ENCODE measurements around the gene PHACTR3. TPM values are rescaled to one million over a fixed set of nuclear protein-coding genes. Genes with fewer than 3 reads are reported as not detected.

Gene PHACTR3
- polyA plus RNA-seq, 2 of the 4 experiments (the other 2 are of a cell fraction): not detected

DNA sequence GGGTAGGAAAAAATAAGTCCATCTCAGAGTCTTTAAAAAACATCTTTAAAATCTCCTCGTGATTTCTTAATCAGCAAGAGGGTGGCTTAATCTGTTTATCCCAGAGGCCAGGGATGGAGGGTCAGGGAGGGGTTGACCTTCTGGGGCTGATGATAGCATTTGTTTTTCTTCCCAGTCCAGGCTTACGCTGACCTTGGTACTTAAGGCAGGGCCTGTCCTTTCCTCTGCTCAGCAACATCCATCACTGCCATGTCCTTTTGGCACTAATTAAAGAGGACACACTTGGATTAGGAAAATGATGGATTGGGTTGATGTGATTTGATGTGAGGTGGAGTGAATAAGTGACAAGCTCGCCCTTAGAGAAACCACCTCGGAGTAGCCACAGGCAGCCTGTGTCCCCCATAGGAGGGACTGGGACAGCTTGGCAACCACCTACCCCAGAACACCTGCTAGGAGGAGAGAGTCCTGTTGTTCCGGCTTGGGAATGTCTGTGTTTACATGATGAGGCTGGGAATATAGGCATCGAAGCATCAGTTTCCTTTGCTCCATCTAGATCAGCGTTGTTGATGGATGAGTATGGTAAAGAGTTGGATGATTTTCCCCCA lies 44.2 kb downstream of the PHACTR3 start:
- POLR2A ChIA-PET: no interaction called here
- H3K4me3 ChIP-seq: no peak overlapping the region
- ATAC-seq (no peak), DNase-seq (ENCODE audit: low read depth in 1 of 2, low spot score in 1 of 2) (no peak), FAIRE-seq (no peak)
- no peak overlapping the region for H3K27ac ChIP-seq
- H3K4me1 ChIP-seq: peaks cover 4% of the 10 kb centered on the region; the same call in 1 of the 3 replicates
- H3K9me3 ChIP-seq: no peaks in the 10 kb centered on the region; the same call in 2 of the 3 replicates
- no peak overlapping the region for H3K4me2 ChIP-seq
- WGBS (ENCODE audit: missing lambda C conversion rate): 21% methylated on average over 7 of the region's 7 CpGs
- CTCF ChIA-PET: no interaction called here
- no peak for TF ChIP-seq HOXB5 (CRISPR knock-in tag; IDR thresholded peaks at IDR 0.05)
- TF ChIP-seq NR3C1 (IDR thresholded peaks at IDR 0.05): no peak
- TF ChIP-seq TFCP2L1 (CRISPR knock-in tag; IDR thresholded peaks at IDR 0.05): no peak

DNA sequence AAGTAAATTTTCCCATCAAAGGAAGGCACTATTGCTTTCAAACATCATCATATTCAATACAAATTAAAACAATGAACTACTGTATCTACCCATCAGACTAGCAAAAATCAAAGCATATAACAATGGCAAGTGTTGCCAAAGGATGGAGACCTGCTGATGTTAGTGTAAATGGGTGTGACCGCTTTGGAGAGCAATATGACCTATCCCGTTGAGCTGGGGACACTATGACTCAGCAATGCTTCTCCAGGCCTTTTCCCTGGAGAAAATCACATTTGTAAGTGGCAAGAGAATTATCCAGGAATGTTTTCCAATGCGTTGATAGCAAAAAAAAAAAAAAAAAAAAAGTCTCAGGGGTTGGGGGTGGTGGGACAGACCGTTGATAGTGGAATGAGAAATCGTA lies 46.1 kb downstream of the PHACTR3 start:
- TF ChIP-seq, protein P1, sequence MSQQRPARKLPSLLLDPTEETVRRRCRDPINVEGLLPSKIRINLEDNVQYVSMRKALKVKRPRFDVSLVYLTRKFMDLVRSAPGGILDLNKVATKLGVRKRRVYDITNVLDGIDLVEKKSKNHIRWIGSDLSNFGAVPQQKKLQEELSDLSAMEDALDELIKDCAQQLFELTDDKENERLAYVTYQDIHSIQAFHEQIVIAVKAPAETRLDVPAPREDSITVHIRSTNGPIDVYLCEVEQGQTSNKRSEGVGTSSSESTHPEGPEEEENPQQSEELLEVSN (IDR thresholded peaks at IDR 0.05; ENCODE audit: borderline replicate concordance, low read depth): no peak
- TF ChIP-seq MAFK (IDR thresholded peaks at IDR 0.05; ENCODE audit: partially characterized antibody): peak; percentile 8
- Histone ChIP-seq H3K4me3 (no peak overlapping the region), H3K4me2 (0 out of 3 replicates have a peak overlapping the region, but pooled peaks have one; percentile 15), H3K27ac (no peak overlapping the region), H3K4me1 (peaks cover 4% of the 10 kb centered on the region; the same call in 1 of the 3 replicates), H3K9me3 (no peaks in the 10 kb centered on the region; the same call in 2 of the 3 replicates)
- FAIRE-seq (no peak), DNase-seq (ENCODE audit: low read depth in 1 of 2, low spot score in 1 of 2) (peak in 1 of 2 experiments; percentile 36), ATAC-seq (no peak)
- WGBS (ENCODE audit: missing lambda C conversion rate): 33% methylated on average over 5 of the region's 5 CpGs
- CTCF ChIA-PET: no interaction called here
- POLR2A ChIA-PET: no interaction called here

DNA sequence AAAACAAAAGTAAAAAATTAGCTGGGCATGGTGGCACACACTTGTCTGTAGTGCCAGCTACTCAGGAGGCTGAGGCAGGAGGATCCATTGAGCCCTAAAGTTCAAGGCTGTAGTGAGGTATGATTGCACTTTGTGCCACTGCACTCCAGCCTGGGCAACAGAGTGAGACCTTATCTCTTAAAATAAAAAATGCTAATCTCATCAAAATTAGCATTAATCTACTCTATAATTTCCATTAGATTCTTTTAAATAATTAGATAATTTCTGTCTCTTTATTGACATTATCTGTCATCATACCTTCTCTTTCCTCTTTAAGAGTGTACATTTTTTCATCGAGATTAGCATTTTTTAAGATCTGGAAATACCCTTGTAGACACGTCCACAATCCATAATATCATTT lies 48.0 kb downstream of the PHACTR3 start:
- no peak overlapping the region for H3K4me2 ChIP-seq
- no peak overlapping the region for H3K4me3 ChIP-seq
- ChIA-PET POLR2A (no interaction called here), CTCF (no interaction called here)
- peaks cover 4% of the 10 kb centered on the region; the same call in 1 of the 3 replicates for H3K4me1 ChIP-seq
- ATAC-seq: no peak
- 10% methylated on average over 2 of the region's 2 CpGs for WGBS (ENCODE audit: missing lambda C conversion rate)
- TF ChIP-seq MAFK (IDR thresholded peaks at IDR 0.05; ENCODE audit: partially characterized antibody) (peak; percentile 35), PHF8 (IDR thresholded peaks at IDR 0.05; ENCODE audit: borderline replicate concordance, low read depth) (no peak)
- no peak for FAIRE-seq
- H3K27ac ChIP-seq: no peak overlapping the region
- peaks cover 10% of the 10 kb centered on the region; the same call in 2 of the 3 replicates for H3K9me3 ChIP-seq
- no peak for DNase-seq (ENCODE audit: low read depth in 1 of 2, low spot score in 1 of 2)

DNA sequence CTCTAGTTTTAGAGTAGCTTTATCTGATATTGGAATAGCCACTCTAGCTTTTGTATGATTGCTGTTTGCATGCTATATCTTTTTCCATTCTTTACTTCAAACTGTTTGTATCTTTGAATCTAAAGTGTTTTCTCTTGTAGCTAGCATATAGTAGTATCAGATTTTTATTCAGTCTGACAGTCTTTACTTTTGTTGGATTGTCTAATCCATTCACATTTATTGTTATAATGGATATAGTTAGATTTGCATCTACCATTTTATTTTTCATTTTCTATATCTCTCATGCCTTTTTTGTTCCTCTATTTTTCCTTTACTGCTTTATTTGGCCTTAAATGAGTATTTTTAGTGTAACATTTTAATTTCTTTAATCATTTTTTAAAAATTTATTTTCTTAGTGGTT lies 52.1 kb downstream of the PHACTR3 start:
- ATAC-seq (no peak), DNase-seq (ENCODE audit: low read depth in 1 of 2, low spot score in 1 of 2) (no peak), FAIRE-seq (peak; percentile 28)
- no peak overlapping the region for H3K4me2 ChIP-seq
- H3K4me1 ChIP-seq: no peaks in the 10 kb centered on the region
- CTCF ChIA-PET: no interaction called here
- POLR2A ChIA-PET: no interaction called here
- H3K9me3 ChIP-seq: peaks cover 28% of the 10 kb centered on the region
- H3K27ac ChIP-seq: no peak overlapping the region
- H3K4me3 ChIP-seq: no peak overlapping the region
- TF ChIP-seq, protein P2, sequence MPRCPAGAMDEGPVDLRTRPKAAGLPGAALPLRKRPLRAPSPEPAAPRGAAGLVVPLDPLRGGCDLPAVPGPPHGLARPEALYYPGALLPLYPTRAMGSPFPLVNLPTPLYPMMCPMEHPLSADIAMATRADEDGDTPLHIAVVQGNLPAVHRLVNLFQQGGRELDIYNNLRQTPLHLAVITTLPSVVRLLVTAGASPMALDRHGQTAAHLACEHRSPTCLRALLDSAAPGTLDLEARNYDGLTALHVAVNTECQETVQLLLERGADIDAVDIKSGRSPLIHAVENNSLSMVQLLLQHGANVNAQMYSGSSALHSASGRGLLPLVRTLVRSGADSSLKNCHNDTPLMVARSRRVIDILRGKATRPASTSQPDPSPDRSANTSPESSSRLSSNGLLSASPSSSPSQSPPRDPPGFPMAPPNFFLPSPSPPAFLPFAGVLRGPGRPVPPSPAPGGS (IDR thresholded peaks at IDR 0.05): no peak
- no peak for TF ChIP-seq CBX8 (IDR thresholded peaks at IDR 0.05)
- TF ChIP-seq CBX2 (IDR thresholded peaks at IDR 0.05; ENCODE audit: borderline replicate concordance, low read depth): no peak
- TF ChIP-seq BHLHE40 (IDR thresholded peaks at IDR 0.05; ENCODE audit: low read depth, low read length): no peak
- TF ChIP-seq EHMT2 (IDR thresholded peaks at IDR 0.05; ENCODE audit: low read depth): no peak
- no peak for TF ChIP-seq RCOR1 (IDR thresholded peaks at IDR 0.05; ENCODE audit: low read depth, low read length)
- TF ChIP-seq ESRRA (IDR thresholded peaks at IDR 0.05; ENCODE audit: borderline replicate concordance, low read length): no peak
- TF ChIP-seq CEBPB (IDR thresholded peaks at IDR 0.05): no peak
- no peak for TF ChIP-seq GATA3 (IDR thresholded peaks at IDR 0.05; ENCODE audit: borderline replicate concordance)
- no peak for TF ChIP-seq TP53 (CRISPR knock-in tag; IDR thresholded peaks at IDR 0.05)
- no peak for TF ChIP-seq TFCP2L1 (CRISPR knock-in tag; IDR thresholded peaks at IDR 0.05)
- TF ChIP-seq JUN (IDR thresholded peaks at IDR 0.05): no peak
- TF ChIP-seq, protein P3, sequence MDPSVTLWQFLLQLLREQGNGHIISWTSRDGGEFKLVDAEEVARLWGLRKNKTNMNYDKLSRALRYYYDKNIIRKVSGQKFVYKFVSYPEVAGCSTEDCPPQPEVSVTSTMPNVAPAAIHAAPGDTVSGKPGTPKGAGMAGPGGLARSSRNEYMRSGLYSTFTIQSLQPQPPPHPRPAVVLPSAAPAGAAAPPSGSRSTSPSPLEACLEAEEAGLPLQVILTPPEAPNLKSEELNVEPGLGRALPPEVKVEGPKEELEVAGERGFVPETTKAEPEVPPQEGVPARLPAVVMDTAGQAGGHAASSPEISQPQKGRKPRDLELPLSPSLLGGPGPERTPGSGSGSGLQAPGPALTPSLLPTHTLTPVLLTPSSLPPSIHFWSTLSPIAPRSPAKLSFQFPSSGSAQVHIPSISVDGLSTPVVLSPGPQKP (IDR thresholded peaks at IDR 0.05; ENCODE audit: low read depth, low read length): no peak
- TF ChIP-seq, protein P4, sequence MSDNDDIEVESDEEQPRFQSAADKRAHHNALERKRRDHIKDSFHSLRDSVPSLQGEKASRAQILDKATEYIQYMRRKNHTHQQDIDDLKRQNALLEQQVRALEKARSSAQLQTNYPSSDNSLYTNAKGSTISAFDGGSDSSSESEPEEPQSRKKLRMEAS (IDR thresholded peaks at IDR 0.05): no peak
- TF ChIP-seq NFE2L2 (conservative IDR thresholded peaks at IDR 0.05; ENCODE audit: low read length): no peak

All from A549 (cell line).